Activated naive CD4-positive, alpha-beta T cell treated with anti-CD3 and anti-CD28 coated beads, Interleukin-2, amount 50 U/mL, for 72 hours (primary cell): ENCODE data around the gene KLC1. TPM values are rescaled to one million over a fixed set of nuclear protein-coding genes. Genes with fewer than 3 reads are reported as not detected.

Source experiments
- ATAC-seq, 2 donors: fragments of 150-1000 bp; cut with Tn5 transposase; 2 replicates each; pipeline ENCODE4 v1.10.0; 2021; ENCODE audit warnings: mild to moderate bottlenecking in 2 of 2, moderate library complexity in 2 of 2
- DNase-seq, 2 donors: peaks; one replicate each; pipeline ENCODE4 v3.0.0; 2021 to 2022; ENCODE audit warnings: low spot score in 2 of 2
- H3K27ac Mint-ChIP-seq, 2 donors: one replicate each; pipeline ENCODE4 v1.8.0; 2022; ENCODE audit warnings: mild to moderate bottlenecking in 2 of 2, mixed read lengths in 2 of 2
- H3K36me3 Mint-ChIP-seq, 2 donors: one replicate each; pipeline ENCODE4 v1.8.0; 2022; ENCODE audit warnings: mixed read lengths in 2 of 2
- H3K9me3 Mint-ChIP-seq, 2 donors: one replicate each; pipeline ENCODE4 v1.8.0; 2022; ENCODE audit warnings: mixed read lengths in 2 of 2
- total RNA-seq, 2 donors: library from RNA; stranded (reverse); gene quantifications; one replicate each; pipeline ENCODE4 v1.2.3, GENCODE V29; 2022

Gene KLC1
- total RNA-seq, 2 donors from 2014 or later = 114 to 137 TPM

DNA sequence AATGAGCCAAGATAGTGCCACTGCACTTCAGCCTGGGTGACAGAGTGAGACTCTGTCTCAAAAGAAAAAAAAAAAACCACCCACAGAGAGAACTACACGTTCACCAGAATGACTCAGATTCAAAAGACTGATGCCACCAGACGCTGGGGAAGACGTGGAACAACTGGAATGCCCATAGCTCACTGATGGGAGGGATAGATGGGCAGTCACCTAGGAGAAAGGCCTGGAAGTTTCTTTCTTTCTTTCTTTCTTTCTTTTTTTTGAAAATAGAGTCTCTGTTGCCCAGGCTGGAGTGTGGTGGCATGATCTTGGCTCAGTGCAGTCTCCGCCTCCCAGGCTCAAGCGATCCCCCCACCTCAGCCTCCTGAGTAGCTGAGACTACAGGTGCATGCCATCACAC, 10.0 kb upstream of the KLC1 start:
- no peaks in the 10 kb centered on the region for H3K36me3 Mint-ChIP-seq
- no peaks in the 10 kb centered on the region for H3K9me3 Mint-ChIP-seq
- H3K27ac Mint-ChIP-seq = no peak overlapping the region
- ATAC-seq = no peak
- no peak for DNase-seq

DNA sequence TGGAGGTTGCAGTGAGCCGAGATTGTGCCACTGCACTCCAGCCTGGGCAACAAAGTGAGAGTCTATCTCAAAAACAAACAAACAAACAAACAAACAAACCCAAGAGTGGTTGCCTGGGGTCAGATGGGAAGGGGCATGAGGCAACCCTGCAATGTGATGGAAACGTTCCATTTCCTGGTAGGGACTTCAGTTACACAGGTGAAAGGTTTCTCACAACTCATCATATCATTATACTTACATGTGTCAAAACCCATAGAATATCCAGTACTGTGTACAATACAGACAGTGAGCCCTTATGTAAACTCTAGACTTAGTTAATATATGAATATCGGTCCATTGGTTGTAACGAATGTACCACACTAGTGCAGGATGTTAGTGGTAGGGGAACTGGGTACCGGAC, 7.2 kb upstream of the KLC1 start:
- DNase-seq = no peak
- no peaks in the 10 kb centered on the region for H3K9me3 Mint-ChIP-seq
- no peak overlapping the region for H3K27ac Mint-ChIP-seq
- ATAC-seq = no peak
- H3K36me3 Mint-ChIP-seq = no peaks in the 10 kb centered on the region

DNA sequence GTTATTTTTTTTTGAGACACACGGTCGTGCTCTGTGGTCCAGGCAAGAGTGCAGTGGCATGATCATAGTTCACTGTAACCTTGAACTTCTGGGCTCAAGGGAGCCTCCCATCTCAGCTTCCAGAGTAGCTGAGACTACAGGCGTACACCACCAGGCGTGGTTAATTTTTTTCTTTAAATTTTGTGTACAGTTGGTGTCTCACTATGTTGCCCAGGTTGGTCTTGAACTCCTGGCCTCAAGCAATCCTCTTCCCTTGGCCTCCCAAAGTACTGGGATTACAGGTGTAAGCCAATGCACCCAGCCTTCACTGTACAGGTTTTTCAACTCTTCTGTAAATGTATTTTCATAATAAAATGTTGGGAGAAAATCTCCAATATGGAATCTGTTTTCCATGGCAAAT, 5.7 kb upstream of the KLC1 start:
- no peak for ATAC-seq
- Mint-ChIP-seq H3K27ac (no peak overlapping the region), H3K36me3 (no peaks in the 10 kb centered on the region), H3K9me3 (no peaks in the 10 kb centered on the region)
- DNase-seq = no peak

DNA sequence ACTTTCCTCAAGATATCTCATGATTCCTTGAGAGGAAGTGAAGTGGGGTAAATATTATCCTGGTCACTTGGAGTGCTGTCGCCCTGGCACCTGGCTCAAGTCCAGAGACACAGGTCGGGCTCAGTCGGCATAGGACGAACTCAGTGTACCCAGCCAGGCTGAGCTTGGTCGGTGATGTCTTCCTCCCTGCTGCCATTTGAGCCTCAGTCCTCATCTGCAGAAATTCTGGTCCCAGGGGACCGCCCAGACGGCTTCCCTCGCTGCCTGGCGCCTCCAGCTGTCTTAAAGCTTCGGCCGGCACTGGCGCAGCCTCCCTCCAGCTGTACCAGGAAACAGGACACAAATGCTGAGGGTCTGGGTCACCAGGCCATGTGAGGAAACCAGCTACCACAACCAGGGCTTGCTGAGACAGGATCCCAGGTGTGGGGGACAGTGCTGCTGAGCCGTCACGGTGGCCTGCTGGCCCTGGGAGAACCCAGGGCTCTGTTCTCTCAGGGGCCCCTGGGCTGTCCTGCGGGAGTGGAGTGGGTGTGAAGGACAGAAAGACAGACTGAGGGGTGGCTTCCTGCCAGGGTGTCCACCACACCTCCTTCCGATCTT, 5.0 kb upstream of the KLC1 start:
- DNase-seq (no peak), ATAC-seq (no peak)
- no peaks in the 10 kb centered on the region for H3K9me3 Mint-ChIP-seq
- H3K27ac Mint-ChIP-seq = peak overlapping the region in 1 of 2 donors; percentile 20
- H3K36me3 Mint-ChIP-seq = no peaks in the 10 kb centered on the region

DNA sequence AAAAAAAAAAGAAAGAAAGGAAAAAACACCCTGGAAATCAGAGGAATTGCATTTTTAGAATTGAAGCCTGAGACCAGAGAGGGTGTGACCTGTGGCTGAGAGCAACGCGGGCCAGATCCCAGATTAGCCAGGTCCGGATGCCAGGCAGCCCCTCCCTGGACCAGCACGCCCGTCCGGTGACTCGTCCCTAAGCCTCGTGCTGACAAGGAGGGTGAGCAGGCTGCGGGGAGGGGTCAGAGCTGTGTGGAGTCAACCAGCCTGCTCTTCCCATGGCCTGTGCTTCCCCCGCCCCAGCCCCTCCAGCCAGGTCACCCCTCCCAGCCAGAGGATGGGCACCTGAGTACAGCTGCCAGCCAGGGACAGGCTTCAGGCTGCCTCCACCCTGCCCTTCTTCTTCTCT, 4.2 kb upstream of the KLC1 start:
- H3K27ac Mint-ChIP-seq = peak overlapping the region in 1 of 2 donors; percentile 52
- no peaks in the 10 kb centered on the region for H3K9me3 Mint-ChIP-seq
- DNase-seq = no peak
- no peak for ATAC-seq
- no peaks in the 10 kb centered on the region for H3K36me3 Mint-ChIP-seq

DNA sequence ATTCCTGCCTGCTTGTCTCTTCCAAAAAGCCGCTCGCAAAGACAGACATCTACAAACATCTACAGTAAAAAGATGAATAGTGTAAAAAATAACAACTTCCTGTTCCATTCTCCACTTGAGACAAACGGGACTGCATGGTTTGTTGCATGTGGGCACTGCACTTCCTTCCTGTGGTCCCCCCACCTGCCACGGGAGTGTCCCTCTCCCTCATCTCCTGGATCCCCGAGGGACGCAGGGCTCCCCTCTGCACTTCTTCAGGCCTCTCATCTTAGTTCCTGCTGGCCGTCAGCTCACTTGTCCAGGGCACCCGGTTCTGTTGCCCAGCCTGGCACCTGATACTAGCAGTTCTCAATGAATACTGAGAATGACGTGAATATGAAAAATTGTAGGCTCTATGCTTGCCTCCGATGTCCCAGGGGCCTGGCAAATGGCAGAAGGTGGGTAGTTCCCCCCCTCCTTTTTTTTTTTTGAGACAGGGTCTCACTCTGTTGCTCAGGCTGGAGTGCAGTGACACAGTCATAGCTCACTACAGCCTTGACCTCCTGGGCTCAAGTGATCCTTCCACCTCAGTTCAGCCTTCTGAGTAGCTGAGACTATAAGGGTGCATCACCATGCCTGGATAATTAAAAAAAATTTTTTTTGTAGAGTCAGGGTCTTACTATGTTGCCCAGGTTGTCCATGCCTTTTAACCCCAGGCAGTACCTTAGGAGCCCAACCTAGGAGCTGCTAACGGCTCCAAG, 3.5 kb upstream of the KLC1 start:
- DNase-seq (no peak), ATAC-seq (no peak)
- H3K9me3 Mint-ChIP-seq = no peaks in the 10 kb centered on the region
- H3K27ac Mint-ChIP-seq = peak overlapping the region; percentile 31 to 52
- no peaks in the 10 kb centered on the region for H3K36me3 Mint-ChIP-seq

DNA sequence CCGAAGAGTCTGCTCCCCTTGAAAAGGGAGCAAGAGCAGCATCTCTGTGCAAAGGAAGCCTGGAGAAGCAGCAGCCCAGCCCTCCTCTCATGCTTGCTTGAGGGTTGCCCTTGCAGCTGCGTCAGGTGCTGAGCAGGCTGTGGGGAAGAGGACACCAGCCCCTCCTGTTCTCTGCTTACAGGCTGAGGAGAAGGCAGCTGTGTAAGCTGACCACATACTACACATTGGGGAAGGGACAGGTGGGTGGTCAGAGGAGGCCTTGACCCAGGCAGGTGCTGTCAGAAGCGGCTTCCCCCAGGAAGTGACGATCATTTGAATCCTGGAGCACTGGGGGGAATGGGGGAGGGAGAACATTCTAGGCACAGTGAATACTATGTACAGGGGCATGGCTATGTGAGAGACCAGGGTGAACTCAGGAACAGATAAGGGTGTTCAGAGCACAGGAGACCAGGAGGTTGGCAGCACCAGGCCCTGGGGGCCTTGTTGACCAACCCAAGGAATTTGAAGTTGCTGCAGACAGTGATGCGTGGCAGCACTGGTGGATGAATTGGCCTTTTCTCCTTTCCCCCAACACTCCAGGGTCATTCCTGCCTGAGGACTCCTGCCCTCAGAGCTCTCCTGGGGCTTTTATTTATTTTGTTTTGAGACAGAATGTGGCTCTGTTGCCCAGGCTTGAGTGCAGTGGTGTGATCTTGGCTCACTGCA, 2.7 kb upstream of the KLC1 start:
- H3K36me3 Mint-ChIP-seq = no peaks in the 10 kb centered on the region
- H3K27ac Mint-ChIP-seq = no peak overlapping the region
- no peaks in the 10 kb centered on the region for H3K9me3 Mint-ChIP-seq
- DNase-seq (no peak), ATAC-seq (no peak)

DNA sequence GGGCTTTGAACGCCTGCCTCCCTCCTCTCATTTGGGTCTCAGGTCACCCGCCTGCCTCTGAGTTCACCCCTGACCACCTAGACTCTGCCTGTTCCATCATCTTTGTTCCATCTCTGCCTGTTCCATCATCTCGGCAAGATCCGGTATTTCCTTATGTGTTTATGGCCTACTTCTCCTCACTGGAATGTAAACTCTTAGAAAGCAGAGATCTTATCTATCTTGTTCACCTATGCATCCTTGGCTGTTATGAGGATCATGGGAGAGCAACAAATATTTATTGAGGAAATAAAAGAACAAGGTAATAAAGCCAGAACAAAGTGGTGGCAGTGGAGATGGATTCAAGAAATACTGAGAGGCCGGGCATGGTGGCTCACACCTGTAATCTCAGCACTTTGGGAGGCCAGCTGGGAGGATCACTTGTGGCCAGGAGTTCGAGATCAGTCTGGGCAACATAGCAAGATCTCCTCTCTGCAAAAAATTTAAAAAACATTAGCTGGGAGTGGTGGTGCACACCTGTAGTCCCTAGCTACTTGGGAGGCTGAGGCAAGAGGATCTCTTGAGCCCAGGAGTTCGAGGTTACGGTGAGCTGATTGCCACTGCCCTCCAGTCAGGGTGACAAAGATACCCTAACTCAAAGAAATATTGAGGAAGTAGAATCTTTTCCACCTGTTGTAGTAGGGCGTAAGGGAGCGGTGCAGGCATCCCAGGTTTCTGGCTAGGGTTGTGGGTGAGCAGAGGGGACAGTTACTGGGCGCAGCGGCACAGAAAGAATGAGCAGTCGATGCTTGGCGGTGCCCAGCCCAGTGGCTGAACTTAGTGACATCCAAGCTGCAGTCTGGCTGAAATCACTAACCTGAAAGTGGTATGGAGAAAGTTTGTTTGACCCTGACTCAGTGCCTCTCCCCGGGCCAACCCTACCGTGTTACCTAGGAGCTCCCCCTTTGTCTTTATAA, 1.7 kb upstream of the KLC1 start:
- H3K27ac Mint-ChIP-seq = peak overlapping the region in 1 of 2 donors; percentile 93
- H3K9me3 Mint-ChIP-seq = no peaks in the 10 kb centered on the region
- DNase-seq (no peak), ATAC-seq (no peak)
- H3K36me3 Mint-ChIP-seq = no peaks in the 10 kb centered on the region

DNA sequence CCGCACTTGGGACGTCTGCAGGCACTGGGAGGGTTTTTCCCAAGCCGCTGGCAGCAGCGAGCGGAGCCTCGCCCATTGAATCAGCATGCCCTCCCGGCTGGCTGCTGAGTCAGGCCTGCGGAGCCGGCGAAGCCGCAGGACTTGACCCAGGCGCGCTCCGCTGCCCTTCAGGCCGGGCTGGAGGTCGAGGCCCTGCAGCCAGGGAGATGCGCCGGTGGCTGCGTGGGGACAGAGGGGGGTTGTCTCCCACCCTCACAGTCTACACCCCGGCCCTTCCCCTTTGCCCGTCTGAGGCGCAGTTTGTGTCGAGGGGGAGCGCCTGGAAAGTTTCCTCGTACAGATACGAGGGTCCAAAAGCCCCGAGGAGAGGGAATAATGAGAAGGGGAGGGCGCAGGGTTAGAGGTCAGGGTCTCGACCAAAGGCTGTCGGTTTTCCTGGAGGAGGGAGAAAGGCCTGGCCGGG, 759 bp upstream of the KLC1 start:
- DNase-seq = peak in 1 of 2 donors; percentile 68
- no peaks in the 10 kb centered on the region for H3K9me3 Mint-ChIP-seq
- no peaks in the 10 kb centered on the region for H3K36me3 Mint-ChIP-seq
- H3K27ac Mint-ChIP-seq = peak overlapping the region; percentile 93
- peak in 1 of 2 donors; percentile 38 for ATAC-seq

DNA sequence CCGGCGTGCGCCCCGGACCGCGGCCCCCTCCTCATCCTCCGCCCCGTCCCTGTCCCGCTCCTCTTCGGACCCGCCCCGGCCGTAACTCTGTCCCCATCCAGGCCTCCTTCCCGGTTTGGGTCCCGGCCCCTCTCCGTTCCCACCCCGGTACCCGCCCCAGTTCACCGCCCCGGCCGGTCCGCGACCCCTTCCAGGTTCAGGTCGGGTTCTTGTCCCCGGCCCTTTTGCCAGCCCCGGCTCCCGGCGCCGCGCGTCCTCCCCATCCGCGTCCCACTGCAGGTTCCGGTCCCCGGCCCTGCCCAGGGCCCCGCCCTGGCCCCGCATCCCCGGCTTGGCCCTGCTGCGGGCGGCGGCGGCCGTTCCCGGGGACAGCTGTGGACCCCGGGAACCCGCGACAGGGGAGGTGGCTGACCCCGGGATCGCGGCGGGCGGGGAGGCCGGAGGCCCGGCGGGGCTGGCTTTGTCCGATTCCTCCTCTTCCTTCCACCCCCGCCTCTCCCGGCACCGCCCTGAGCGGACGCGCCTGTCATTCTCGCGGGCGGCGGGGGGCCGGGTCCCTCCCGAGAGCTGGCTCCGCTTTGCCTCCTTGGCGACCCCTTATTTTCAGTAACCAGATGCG, 601 bp downstream of the KLC1 start:
- no peaks in the 10 kb centered on the region for H3K9me3 Mint-ChIP-seq
- ATAC-seq (peak; percentile 57 to 68), DNase-seq (peak; percentile 65 to 70)
- no peaks in the 10 kb centered on the region for H3K36me3 Mint-ChIP-seq
- peak overlapping the region; percentile 82 to 93 for H3K27ac Mint-ChIP-seq

DNA sequence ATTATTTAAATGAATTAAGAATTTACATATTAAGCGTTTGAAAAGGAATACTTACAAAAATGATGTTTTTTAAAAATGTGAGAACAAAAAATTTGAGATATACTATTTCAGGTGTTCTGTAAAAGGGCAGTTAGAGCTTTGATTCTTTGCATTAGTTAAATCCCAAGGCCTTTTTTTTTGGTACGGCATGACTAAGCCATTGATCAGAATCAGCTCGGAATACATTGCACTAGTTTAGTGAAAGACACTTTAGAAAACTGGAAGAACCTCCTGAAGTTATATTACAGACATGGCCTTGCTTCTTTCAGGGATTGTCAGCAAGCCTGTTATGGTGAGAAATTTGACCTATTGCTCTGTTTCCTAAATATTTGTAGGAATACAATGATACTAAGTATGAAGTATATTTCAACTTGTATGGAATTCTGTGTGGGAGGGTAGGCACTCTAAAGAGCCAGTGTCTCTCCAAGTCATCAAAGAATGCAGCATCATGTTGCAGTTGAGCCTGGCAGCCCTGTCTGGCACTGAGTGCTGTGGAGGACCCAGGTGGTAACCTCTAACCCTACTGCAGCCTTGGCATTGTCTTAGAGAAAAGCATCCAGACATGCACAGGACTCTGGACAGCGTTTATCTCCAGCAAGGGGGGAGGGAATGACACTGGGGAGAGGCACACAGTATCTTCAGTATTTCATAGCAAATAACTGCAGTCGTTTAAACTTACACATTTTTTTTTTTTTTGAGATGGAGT, 1.5 kb downstream of the KLC1 start:
- no peak for ATAC-seq
- no peaks in the 10 kb centered on the region for H3K9me3 Mint-ChIP-seq

DNA sequence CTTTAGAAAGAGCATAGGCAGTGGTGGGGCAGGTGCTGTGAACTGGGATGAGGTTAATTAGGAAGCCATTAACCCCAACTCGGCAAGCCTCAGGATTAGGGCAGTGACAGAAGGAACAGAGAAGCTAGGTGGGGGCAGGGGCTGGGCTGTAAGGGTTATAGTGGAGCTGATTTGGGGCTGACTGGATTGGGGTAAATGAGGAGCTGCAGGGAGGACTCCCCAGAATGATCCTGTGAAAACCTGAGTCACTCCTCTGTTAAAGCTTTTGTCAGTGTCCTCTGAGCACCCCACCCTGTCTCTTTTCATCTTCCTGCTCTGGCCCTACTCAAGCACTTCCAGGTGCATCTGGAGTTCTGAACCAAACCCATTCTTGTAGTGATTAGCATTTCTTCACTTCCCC, 4.4 kb downstream of the KLC1 start:
- peak overlapping the region in 1 of 2 donors; percentile 33 for H3K27ac Mint-ChIP-seq
- H3K9me3 Mint-ChIP-seq = no peaks in the 10 kb centered on the region
- H3K36me3 Mint-ChIP-seq = peaks cover 0 to 7% of the 10 kb centered on the region in 2 donors
- no peak for DNase-seq
- ATAC-seq = no peak

More for the DNA sequence above, 1.5 kb downstream of the KLC1 start:
- no peak for DNase-seq
- H3K27ac Mint-ChIP-seq = peak overlapping the region; percentile 82 to 93
- H3K36me3 Mint-ChIP-seq = no peaks in the 10 kb centered on the region

DNA sequence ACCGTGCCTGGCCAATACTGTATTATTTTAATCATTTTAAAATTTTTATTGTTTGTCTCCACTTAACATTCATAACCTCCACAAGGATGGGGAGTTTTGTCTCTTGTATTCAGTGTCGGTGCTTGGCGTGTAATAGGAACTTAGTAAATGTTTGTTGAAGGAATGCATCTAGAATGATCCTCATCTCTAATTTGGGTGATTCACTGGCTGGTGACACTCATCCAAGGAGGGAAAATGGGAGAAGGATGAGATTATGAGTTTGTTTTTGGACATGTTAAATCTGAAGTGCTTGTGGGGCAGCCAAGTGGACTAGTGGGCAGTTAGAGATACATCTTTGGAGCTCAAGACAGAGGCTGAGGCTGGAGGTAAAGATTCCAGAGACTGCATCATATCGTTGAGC, 5.1 kb downstream of the KLC1 start:
- no peak for DNase-seq
- peak overlapping the region in 1 of 2 donors; percentile 53 for H3K27ac Mint-ChIP-seq
- ATAC-seq = no peak
- peaks cover 0 to 7% of the 10 kb centered on the region in 2 donors for H3K36me3 Mint-ChIP-seq
- H3K9me3 Mint-ChIP-seq = no peaks in the 10 kb centered on the region

DNA sequence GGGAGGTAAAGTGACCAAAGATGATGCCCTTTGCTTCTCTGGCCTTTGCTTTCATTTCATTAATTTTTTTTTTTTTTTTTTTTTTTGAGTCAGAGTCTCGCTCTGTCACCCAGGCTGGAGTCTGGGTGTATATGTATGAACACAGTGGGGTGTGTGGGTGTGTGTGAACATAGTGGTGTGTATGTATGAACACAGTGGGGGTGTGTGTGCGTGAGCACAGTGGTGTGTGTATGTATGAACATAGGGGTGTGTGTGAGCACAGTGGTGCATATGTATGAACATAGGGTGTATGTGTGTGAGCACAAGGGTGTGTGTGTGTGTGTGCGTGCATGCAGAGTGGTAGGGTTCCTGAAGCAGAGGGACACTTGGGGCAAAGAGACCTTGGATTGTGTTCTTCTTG, 9.6 kb downstream of the KLC1 start:
- Mint-ChIP-seq H3K27ac (no peak overlapping the region), H3K9me3 (no peaks in the 10 kb centered on the region), H3K36me3 (peaks cover 0 to 7% of the 10 kb centered on the region in 2 donors)
- ATAC-seq (peak; percentile 29 to 51), DNase-seq (no peak)

DNA sequence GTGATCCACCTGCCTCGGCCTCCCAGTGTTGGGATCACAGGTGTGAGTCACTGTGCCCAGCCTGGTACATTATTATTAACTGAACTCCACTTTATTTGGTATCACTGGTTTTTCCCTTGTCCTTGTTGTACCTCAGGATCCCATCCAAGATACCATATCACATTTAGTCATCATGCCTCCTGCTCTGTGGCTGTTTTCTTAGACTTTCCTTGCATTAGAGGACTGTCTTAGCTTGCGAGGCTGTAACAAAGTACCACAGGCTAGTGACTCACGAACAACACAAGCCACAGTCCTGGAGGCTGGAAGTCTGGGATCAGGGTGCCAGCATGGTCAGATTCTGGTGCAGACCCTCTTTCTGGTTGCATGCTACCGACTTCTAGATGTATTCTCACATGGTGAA, 12.2 kb downstream of the KLC1 start:
- ATAC-seq (no peak), DNase-seq (no peak)
- H3K27ac Mint-ChIP-seq = peak overlapping the region in 1 of 2 donors; percentile 65
- H3K36me3 Mint-ChIP-seq = peaks cover 0 to 7% of the 10 kb centered on the region in 2 donors
- no peaks in the 10 kb centered on the region for H3K9me3 Mint-ChIP-seq
